H1 (cell line): ENCODE data around the gene CEP250. TPM values are rescaled to one million over a fixed set of nuclear protein-coding genes. Genes with fewer than 3 reads are reported as not detected.

Experiments
- CTCF ChIA-PET: fragments of 300-600 bp; sonication (Branson Sonifier 250); formaldehyde crosslinking; loops from one replicate; lab custom pipeline; 2021; ENCODE audit not compliant: partially characterized antibody; lab: Charles Lee
- POLR2A ChIA-PET: fragments of 300-600 bp; sonication (Branson Sonifier 250); formaldehyde crosslinking; loops from one replicate; lab custom pipeline; 2021; ENCODE audit warnings: inconsistent platforms; ENCODE audit not compliant: partially characterized antibody; lab: Charles Lee
- DNase-seq, 2 experiments: peaks; one replicate each; pipeline versions ENCODE4 v3.0.0 to v3.0.0-alpha.2; 2010 to 2022; ENCODE audit warnings: low spot score in 2 of 2, low read depth in 1 of 2, mixed read lengths in 1 of 2
- FAIRE-seq: peaks from 2 replicates; lab custom pipeline; 2011; peaks lifted over from hg19 to GRCh38; lab: Jason Lieb, UNC
- H2AFZ ChIP-seq: 2 replicates; pipeline ENCODE4 v1.8.1; 2012; ENCODE audit warnings: low read length, inconsistent platforms
- H2AK5ac ChIP-seq: 2 replicates; pipeline ENCODE4 v1.6.1; 2013; ENCODE audit warnings: low read depth, low read length
- H2BK120ac ChIP-seq: replicated peaks from 2 replicates; pipeline ENCODE3; 2013; ENCODE audit warnings: low read depth, low read length, inconsistent platforms
- H2BK12ac ChIP-seq: 2 replicates; pipeline ENCODE4 v1.6.1; 2013; ENCODE audit warnings: low read depth, low read length
- H2BK15ac ChIP-seq: 2 replicates; pipeline ENCODE4 v1.6.1; 2013; ENCODE audit warnings: low read length
- H2BK20ac ChIP-seq: 2 replicates; pipeline ENCODE4 v1.6.1; 2013; ENCODE audit warnings: low read length
- H2BK5ac ChIP-seq: 2 replicates; pipeline ENCODE4 v1.6.1; 2013; ENCODE audit warnings: low read depth, low read length
- H3K14ac ChIP-seq: 2 replicates; pipeline ENCODE4 v1.6.1; 2013; ENCODE audit warnings: inconsistent platforms; ENCODE audit not compliant: insufficient read length
- H3K18ac ChIP-seq: 2 replicates; pipeline ENCODE4 v1.6.1; 2013; ENCODE audit warnings: low read length; ENCODE audit errors: extremely low read depth
- H3K23ac ChIP-seq: 2 replicates; pipeline ENCODE4 v1.6.1; 2013; ENCODE audit warnings: inconsistent platforms; ENCODE audit not compliant: insufficient read length
- H3K23me2 ChIP-seq: 2 replicates; pipeline ENCODE4 v1.6.1; 2013; ENCODE audit warnings: low read depth, low read length
- H3K27ac ChIP-seq: 2 replicates; pipeline ENCODE4 v1.6.1; 2011; ENCODE audit warnings: low read depth, low read length, inconsistent platforms
- H3K27me3 ChIP-seq, 4 experiments: replicated peaks in 1 of 4; 1 replicate in 1 of 4; 2 replicates in 3 of 4; pipeline versions ENCODE4 v1.6.1 to v1.8.1; 2011 to 2013; ENCODE audit warnings: low read length in 3 of 4, mild to moderate bottlenecking in 3 of 4, inconsistent platforms in 2 of 4, mixed read lengths in 2 of 4, moderate library complexity in 1 of 4; ENCODE audit not compliant: control insufficient read depth in 3 of 4, insufficient read depth in 3 of 4; ENCODE audit errors: extremely low read depth in 1 of 4
- H3K36me3 ChIP-seq, 4 experiments: 2 replicates each; pipeline versions ENCODE4 v1.6.1 to v1.8.1; 2011 to 2013; ENCODE audit warnings: mild to moderate bottlenecking in 4 of 4, low read length in 3 of 4, moderate library complexity in 2 of 4, control low read depth in 1 of 4, inconsistent platforms in 1 of 4; ENCODE audit not compliant: insufficient read depth in 4 of 4, control insufficient read depth in 2 of 4
- H3K4ac ChIP-seq: replicated peaks from 2 replicates; pipeline ENCODE3; 2013; ENCODE audit warnings: low read length, low read depth, mixed read lengths, inconsistent platforms; ENCODE audit not compliant: insufficient read length
- H3K4me1 ChIP-seq, 4 experiments: replicated peaks in 1 of 4; 1 replicate in 1 of 4; 2 replicates in 3 of 4; pipeline versions ENCODE4 v1.6.1 to v1.8.1; 2011 to 2013; ENCODE audit warnings: low read length in 3 of 4, inconsistent platforms in 2 of 4, mixed read lengths in 1 of 4; ENCODE audit not compliant: insufficient read depth in 4 of 4, control insufficient read depth in 3 of 4
- H3K4me2 ChIP-seq, 2 experiments: 2 replicates each; pipeline versions ENCODE4 v1.6.1 to v1.8.1; 2011 to 2013; ENCODE audit warnings: low read depth in 2 of 2, low read length in 2 of 2, control low read depth in 1 of 2, inconsistent platforms in 1 of 2, mild to moderate bottlenecking in 1 of 2; ENCODE audit not compliant: insufficient read depth in 1 of 2
- H3K4me3 ChIP-seq, 4 experiments: fragments of 200-600, 300-600 bp in 1 of 4; sonication (generic), shearing (Covaris generic), sonication (Bioruptor Twin) in 1 of 4; 2 replicates each; pipeline versions ENCODE4 v1.5.1 to v1.8.1; 2011 to 2016; ENCODE audit warnings: low read length in 4 of 4, low read depth in 3 of 4, control low read depth in 2 of 4, inconsistent platforms in 2 of 4, mild to moderate bottlenecking in 2 of 4, mixed read lengths in 1 of 4, moderate library complexity in 1 of 4; ENCODE audit not compliant: insufficient read depth in 2 of 4; ENCODE audit errors: extremely low read depth in 1 of 4
- H3K56ac ChIP-seq: replicated peaks from 2 replicates; pipeline ENCODE3; 2013; ENCODE audit warnings: low read depth, mild to moderate bottlenecking, mixed read lengths, low read length, inconsistent platforms; ENCODE audit not compliant: insufficient read length
- H3K79me1 ChIP-seq: 2 replicates; pipeline ENCODE4 v1.6.1; 2013; ENCODE audit warnings: low read depth, low read length, control low read depth
- H3K79me2 ChIP-seq, 2 experiments: 2 replicates each; pipeline versions ENCODE4 v1.6.1 to v1.8.1; 2012 to 2013; ENCODE audit warnings: low read length in 2 of 2, mild to moderate bottlenecking in 2 of 2, inconsistent platforms in 1 of 2; ENCODE audit not compliant: insufficient read depth in 2 of 2, control insufficient read depth in 1 of 2
- H3K9ac ChIP-seq, 4 experiments: replicated peaks in 1 of 4; 1 replicate in 1 of 4; 2 replicates in 3 of 4; pipeline versions ENCODE4 v1.6.1 to v1.8.1; 2011 to 2013; ENCODE audit warnings: low read depth in 3 of 4, low read length in 3 of 4, control low read depth in 2 of 4, mild to moderate bottlenecking in 2 of 4, moderate library complexity in 2 of 4, inconsistent platforms in 1 of 4; ENCODE audit errors: extremely low read depth in 1 of 4
- H3K9me3 ChIP-seq, 2 experiments: 2 replicates each; pipeline versions ENCODE4 v1.6.1 to v1.8.1; 2012 to 2013; ENCODE audit warnings: mild to moderate bottlenecking in 2 of 2, moderate library complexity in 2 of 2, control low read depth in 1 of 2, inconsistent platforms in 1 of 2, low read depth in 1 of 2, low read length in 1 of 2, mixed read lengths in 1 of 2; ENCODE audit not compliant: insufficient read depth in 2 of 2
- H4K20me1 ChIP-seq, 2 experiments: replicated peaks in 1 of 2; 2 replicates each; pipeline versions ENCODE3 to v1.8.1; 2011 to 2013; ENCODE audit warnings: inconsistent platforms in 2 of 2, low read length in 2 of 2, mild to moderate bottlenecking in 1 of 2; ENCODE audit not compliant: insufficient read depth in 2 of 2, control insufficient read depth in 1 of 2
- H4K5ac ChIP-seq: 2 replicates; pipeline ENCODE4 v1.6.1; 2013; ENCODE audit warnings: low read length, low read depth, mixed read lengths, inconsistent platforms; ENCODE audit not compliant: insufficient read length
- H4K8ac ChIP-seq: 2 replicates; pipeline ENCODE4 v1.8.0; 2013; ENCODE audit warnings: mild to moderate bottlenecking, moderate library complexity, low read length, inconsistent platforms; ENCODE audit not compliant: insufficient read depth; ENCODE audit errors: extremely low read depth
- H4K91ac ChIP-seq: replicated peaks from 2 replicates; pipeline ENCODE3; 2013; ENCODE audit warnings: low read length, mixed read lengths, inconsistent platforms; ENCODE audit not compliant: insufficient read length
- ATF2 ChIP-seq: IDR thresholded peaks from 2 replicates; pipeline ENCODE4 v1.6.1; 2012; ENCODE audit warnings: low read length, inconsistent platforms
- BCL11A ChIP-seq, 2 experiments: IDR thresholded peaks; one replicate each; pipeline ENCODE4 v1.6.1; 2011; ENCODE audit warnings: low read depth in 2 of 2, low read length in 2 of 2, mild to moderate bottlenecking in 2 of 2
- CBX8 ChIP-seq: fragments of 300-800, 300-1000 bp; sonication (generic); IDR thresholded peaks from 2 replicates; pipeline ENCODE4 v1.7.1; 2016; ENCODE audit warnings: low read depth, low read length, borderline replicate concordance
- CHD1 ChIP-seq: IDR thresholded peaks from 2 replicates; pipeline ENCODE4 v1.6.1; 2012; ENCODE audit warnings: low read depth, low read length, improper control_type of control experiment
- KDM1A ChIP-seq: fragments of 200-600, 300-600 bp; sonication (generic); IDR thresholded peaks from 2 replicates; pipeline ENCODE4 v1.7.1; 2016; ENCODE audit warnings: mild to moderate bottlenecking, low read length, borderline replicate concordance
- RBBP5 ChIP-seq: IDR thresholded peaks from 2 replicates; pipeline ENCODE4 v1.7.1; 2012; ENCODE audit warnings: low read depth, mild to moderate bottlenecking, inconsistent platforms, low read length, moderate library complexity, borderline replicate concordance
- SIX5 ChIP-seq: IDR thresholded peaks from 2 replicates; pipeline ENCODE4 v1.6.1; 2011; ENCODE audit warnings: mild to moderate bottlenecking, low read depth, low read length
- TCF12 ChIP-seq: IDR thresholded peaks from 2 replicates; pipeline ENCODE4 v1.6.1; 2011; ENCODE audit warnings: low read depth, mild to moderate bottlenecking, low read length
- WGBS, 2 experiments: shearing (Covaris generic) in 1 of 2; methylation state at CpG; one replicate each; pipeline versions ENCODE4 v1.1.6 to v1.1.7; 2013 to 2015; ENCODE audit warnings: low lambda C conversion rate in 2 of 2, mixed read lengths in 2 of 2, inconsistent platforms in 1 of 2, low coverage in 1 of 2, missing lambda C conversion rate in 1 of 2; ENCODE audit not compliant: insufficient replicate concordance in 2 of 2, insufficient coverage in 1 of 2, insufficient read length in 1 of 2; ENCODE audit errors: extremely low coverage in 1 of 2, missing lambda C conversion rate in 1 of 2; 5-methylcytosine and 5-hydroxymethylcytosine counted together
- polyA plus RNA-seq, 7 experiments: library from polyadenylated mRNA; depleted of rRNA in 3 of 7; stranded (reverse) in 5 of 7; unstranded in 2 of 7; fragments of >200 nt in 5 of 7; fragments of 200-250 nt in 2 of 7; gene quantifications; 1 replicate in 5 of 7; 2 replicates in 1 of 7; 4 replicates in 1 of 7; pipeline versions ENCODE4 v1.2.1 to v1.2.3, GENCODE V29; 2011 to 2013; ENCODE audit warnings: missing spikeins in 2 of 7, mixed read lengths in 2 of 7
- total RNA-seq: library from RNA; stranded (reverse); fragmentation: NEBNext Ultra II Directional; extraction: Animal tissue kit (Norgen Biotek cat#: 25700); gene quantifications from 2 replicates; pipeline ENCODE4 v1.2.1, GENCODE V29; 2021
- TF ChIP-seq, protein P1 (sequence below): IDR thresholded peaks from 2 replicates; pipeline ENCODE4 v1.6.1; 2011; ENCODE audit warnings: low read depth, mild to moderate bottlenecking, low read length; ENCODE audit not compliant: insufficient read depth

CEP250 gene
- total and polyA plus RNA-seq, 2 of the 8 experiments (the other 6 are each of a cell fraction or from before 2014, with no cell fraction given), result 2.6 to 33.7 TPM

GRCh38 chr20:35525639-35526038, 70.2 kb downstream of the CEP250 start:
- no peak overlapping the region for H3K4me2 ChIP-seq
- FAIRE-seq, result no peak
- ChIA-PET CTCF (no interaction called here), POLR2A (interaction anchor here (2.6 kb wide), 1 partner anchor 16 kb away, joined by 9 read pairs; the partner anchor contains the start of gene ERGIC3)
- 93% methylated on average over 1 of the region's 1 CpG; no CpG with 5 or more reads in 1 of the 2 experiments for WGBS, 2 experiments
- H3K36me3 ChIP-seq, result no peaks in the 10 kb centered on the region
- H3K27me3 ChIP-seq, result no peaks in the 10 kb centered on the region
- H3K23ac ChIP-seq, result no peak overlapping the region
- H3K4ac ChIP-seq, result no peak overlapping the region
- H2AFZ ChIP-seq, result no peak overlapping the region
- H2BK20ac ChIP-seq, result no peak overlapping the region
- H3K9me3 ChIP-seq, result peaks cover 4 to 6% of the 10 kb centered on the region in 2 experiments; a peak in 2 of 4 replicates
- H4K8ac ChIP-seq, result no peak overlapping the region
- no peak overlapping the region for H3K27ac ChIP-seq
- no peak overlapping the region for H3K56ac ChIP-seq
- no peak overlapping the region for H4K5ac ChIP-seq
- no peaks in the 10 kb centered on the region for H4K20me1 ChIP-seq
- no peak overlapping the region for H2BK5ac ChIP-seq
- no peak overlapping the region for H2AK5ac ChIP-seq
- no peak overlapping the region for H4K91ac ChIP-seq
- DNase-seq, result no peak
- H3K4me1 ChIP-seq, result no peaks in the 10 kb centered on the region
- no peak overlapping the region for H2BK12ac ChIP-seq
- no peak overlapping the region for H3K14ac ChIP-seq
- H3K79me1 ChIP-seq, result no peaks in the 10 kb centered on the region
- no peak overlapping the region for H3K9ac ChIP-seq
- TF ChIP-seq CHD1 (no peak), RBBP5 (no peak), SIX5 (no peak), KDM1A (no peak), CBX8 (no peak), BCL11A (IDR thresholded peaks at IDR 0.05; ENCODE audit: low read depth in 2 of 2, low read length in 2 of 2) (no peak), ATF2 (no peak), TCF12 (no peak)
- TF ChIP-seq, protein P1, sequence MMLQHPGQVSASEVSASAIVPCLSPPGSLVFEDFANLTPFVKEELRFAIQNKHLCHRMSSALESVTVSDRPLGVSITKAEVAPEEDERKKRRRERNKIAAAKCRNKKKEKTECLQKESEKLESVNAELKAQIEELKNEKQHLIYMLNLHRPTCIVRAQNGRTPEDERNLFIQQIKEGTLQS, result no peak
- TF ChIP-seq, all 59 proteins: peak for 0
- Histone ChIP-seq H3K79me2 (no peaks in the 10 kb centered on the region), H3K18ac (no peak overlapping the region), H3K23me2 (no peaks in the 10 kb centered on the region), H2BK120ac (no peak overlapping the region), H2BK15ac (no peak overlapping the region), H3K4me3 (no peak overlapping the region)
